ENCODE data around the gene FIGLA. TPM values are rescaled to one million over a fixed set of nuclear protein-coding genes. Genes with fewer than 3 reads are reported as not detected.

Gene FIGLA
- total RNA-seq, 1 experiment from 2014 or later, result not detected

DNA sequence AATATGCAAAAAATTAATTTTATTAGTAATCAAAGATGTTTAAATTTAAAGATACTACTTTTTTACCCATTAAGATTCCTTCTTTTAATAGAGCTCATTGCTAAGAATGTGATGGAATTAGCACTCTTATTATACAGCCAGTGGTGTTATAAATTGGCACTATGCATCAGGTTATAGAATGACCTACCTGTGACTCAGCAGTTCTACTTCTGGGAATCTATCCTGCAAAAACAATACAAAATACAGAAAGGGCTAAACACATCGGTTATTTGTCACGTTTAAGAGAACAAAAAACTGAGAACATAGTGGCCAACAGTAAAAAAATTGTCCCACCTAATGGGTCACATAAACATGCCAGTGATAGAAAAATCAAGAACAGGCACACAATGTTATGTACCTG is 13.0 kb downstream of the FIGLA start:
- POLR2A ChIA-PET (ENCODE audit: unreplicated experiment), result no interaction called here
- Histone ChIP-seq H3K9me2 (ENCODE audit: insufficient read depth) (no peaks in the 10 kb centered on the region), H2AFZ (no peak overlapping the region), H3K4me1 (replicated peaks; ENCODE audit: insufficient read depth) (peaks cover 7% of the 10 kb centered on the region), H3K27me3 (ENCODE audit: insufficient read depth, low read depth) (0 out of 2 replicates have a peak, but pooled peaks cover 5% of the 10 kb centered on the region), H3K4me2 (no peak overlapping the region), H3K27ac (no peak overlapping the region), H3K36me3 (ENCODE audit: low read depth) (no peaks in the 10 kb centered on the region), H4K20me1 (ENCODE audit: insufficient read depth) (no peaks in the 10 kb centered on the region; the same call in 1 of the 2 replicates), H3K4me3 (no peak overlapping the region), H3K79me2 (ENCODE audit: low read depth) (no peaks in the 10 kb centered on the region), H3K9me3 (ENCODE audit: insufficient read depth, low read depth) (no peaks in the 10 kb centered on the region), H3F3A (ENCODE audit: insufficient read depth, low read depth) (no peaks in the 10 kb centered on the region)
- BruUV-seq (replicated peaks), result no TSS peak
- TF ChIP-seq, protein P1, sequence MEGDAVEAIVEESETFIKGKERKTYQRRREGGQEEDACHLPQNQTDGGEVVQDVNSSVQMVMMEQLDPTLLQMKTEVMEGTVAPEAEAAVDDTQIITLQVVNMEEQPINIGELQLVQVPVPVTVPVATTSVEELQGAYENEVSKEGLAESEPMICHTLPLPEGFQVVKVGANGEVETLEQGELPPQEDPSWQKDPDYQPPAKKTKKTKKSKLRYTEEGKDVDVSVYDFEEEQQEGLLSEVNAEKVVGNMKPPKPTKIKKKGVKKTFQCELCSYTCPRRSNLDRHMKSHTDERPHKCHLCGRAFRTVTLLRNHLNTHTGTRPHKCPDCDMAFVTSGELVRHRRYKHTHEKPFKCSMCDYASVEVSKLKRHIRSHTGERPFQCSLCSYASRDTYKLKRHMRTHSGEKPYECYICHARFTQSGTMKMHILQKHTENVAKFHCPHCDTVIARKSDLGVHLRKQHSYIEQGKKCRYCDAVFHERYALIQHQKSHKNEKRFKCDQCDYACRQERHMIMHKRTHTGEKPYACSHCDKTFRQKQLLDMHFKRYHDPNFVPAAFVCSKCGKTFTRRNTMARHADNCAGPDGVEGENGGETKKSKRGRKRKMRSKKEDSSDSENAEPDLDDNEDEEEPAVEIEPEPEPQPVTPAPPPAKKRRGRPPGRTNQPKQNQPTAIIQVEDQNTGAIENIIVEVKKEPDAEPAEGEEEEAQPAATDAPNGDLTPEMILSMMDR (conservative IDR thresholded peaks at IDR 0.05), result no peak
- TF ChIP-seq EZH2 (IDR thresholded peaks at IDR 0.05; ENCODE audit: low read depth), result no peak
- intact Hi-C loops (cut with micrococcal nuclease; ENCODE audit: unreplicated experiment), result no loop called here
- no peak for DNase-seq
- CTCF ChIA-PET, result no interaction called here

DNA sequence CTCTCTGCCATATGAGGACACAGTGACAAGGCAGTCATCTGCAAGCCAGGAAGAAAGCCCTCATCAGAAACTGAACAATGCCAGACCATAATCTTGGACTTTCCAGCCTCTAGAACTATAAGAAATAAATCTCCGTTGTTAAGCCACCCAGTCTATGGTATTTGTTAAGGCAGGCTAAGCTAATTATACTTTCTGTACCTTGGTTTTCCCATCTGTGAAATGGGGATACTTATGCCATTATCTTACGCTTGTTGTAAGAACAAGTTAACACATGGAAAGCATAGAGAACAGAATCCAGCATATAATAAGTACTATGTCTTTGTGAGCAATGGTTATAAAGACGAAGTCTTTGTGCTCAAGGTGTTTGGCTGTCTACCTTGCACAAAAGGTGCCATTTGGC is 14.2 kb downstream of the FIGLA start:
- Histone ChIP-seq H3K27ac (no peak overlapping the region), H3K79me2 (ENCODE audit: low read depth) (no peaks in the 10 kb centered on the region), H3K9me3 (ENCODE audit: insufficient read depth, low read depth) (no peaks in the 10 kb centered on the region), H3K4me3 (no peak overlapping the region), H4K20me1 (ENCODE audit: insufficient read depth) (no peaks in the 10 kb centered on the region), H3F3A (ENCODE audit: insufficient read depth, low read depth) (no peaks in the 10 kb centered on the region), H3K4me1 (replicated peaks; ENCODE audit: insufficient read depth) (peaks cover 7% of the 10 kb centered on the region), H3K4me2 (no peak overlapping the region), H3K9me2 (ENCODE audit: insufficient read depth) (no peaks in the 10 kb centered on the region), H3K36me3 (ENCODE audit: low read depth) (no peaks in the 10 kb centered on the region), H3K27me3 (ENCODE audit: insufficient read depth, low read depth) (0 out of 2 replicates have a peak, but pooled peaks cover 8% of the 10 kb centered on the region), H2AFZ (no peak overlapping the region)
- ChIA-PET POLR2A (ENCODE audit: unreplicated experiment) (no interaction called here), CTCF (no interaction called here)
- intact Hi-C loops (cut with micrococcal nuclease; ENCODE audit: unreplicated experiment), result no loop called here
- no TSS peak for BruUV-seq (replicated peaks)
- TF ChIP-seq, protein P1 (conservative IDR thresholded peaks at IDR 0.05), result no peak
- no peak for TF ChIP-seq EZH2 (IDR thresholded peaks at IDR 0.05; ENCODE audit: low read depth)
- no peak for DNase-seq

DNA sequence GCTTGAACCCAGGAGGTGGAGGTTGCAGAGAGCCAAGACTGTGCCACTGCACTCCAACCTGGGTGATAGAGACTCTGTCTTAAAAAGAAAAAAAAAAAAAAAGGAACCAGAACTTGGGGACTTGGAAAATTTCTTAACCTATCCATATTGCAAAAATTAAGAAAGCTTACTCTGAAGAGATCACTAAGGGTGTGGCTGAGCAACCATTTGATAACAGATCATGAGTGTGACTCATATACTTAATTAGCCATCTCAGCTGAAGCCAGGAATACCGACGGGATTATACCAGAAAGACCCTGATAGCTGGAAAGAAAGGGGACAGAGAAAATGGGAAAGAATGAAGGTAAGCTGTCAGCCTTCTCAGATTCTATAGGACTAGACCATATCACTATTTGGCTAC is 15.3 kb downstream of the FIGLA start:
- H3K36me3 ChIP-seq (ENCODE audit: low read depth), result no peaks in the 10 kb centered on the region
- H3K9me3 ChIP-seq (ENCODE audit: insufficient read depth, low read depth), result no peaks in the 10 kb centered on the region
- no peaks in the 10 kb centered on the region for H3K79me2 ChIP-seq (ENCODE audit: low read depth)
- intact Hi-C loops (cut with micrococcal nuclease; ENCODE audit: unreplicated experiment), result no loop called here
- TF ChIP-seq, protein P1 (conservative IDR thresholded peaks at IDR 0.05), result no peak
- TF ChIP-seq EZH2 (IDR thresholded peaks at IDR 0.05; ENCODE audit: low read depth), result no peak
- no peak for DNase-seq
- peaks cover 7% of the 10 kb centered on the region for H3K4me1 ChIP-seq (replicated peaks; ENCODE audit: insufficient read depth)
- H3K9me2 ChIP-seq (ENCODE audit: insufficient read depth), result no peaks in the 10 kb centered on the region
- peaks cover 9% of the 10 kb centered on the region; the same call in 1 of the 2 replicates for H3K27me3 ChIP-seq (ENCODE audit: insufficient read depth, low read depth)
- no peaks in the 10 kb centered on the region for H4K20me1 ChIP-seq (ENCODE audit: insufficient read depth)
- ChIA-PET POLR2A (ENCODE audit: unreplicated experiment) (interaction anchor here (0.6 kb wide), 1 partner anchor 14 kb away, joined by 11 read pairs; no protein-coding TSS in a partner anchor), CTCF (interaction anchor here (0.7 kb wide), 1 partner anchor 413 kb away, joined by 6 read pairs; no protein-coding TSS in a partner anchor)
- no peak overlapping the region for H3K4me2 ChIP-seq
- no peak overlapping the region for H2AFZ ChIP-seq
- no peaks in the 10 kb centered on the region for H3F3A ChIP-seq (ENCODE audit: insufficient read depth, low read depth)
- no peak overlapping the region for H3K27ac ChIP-seq
- no TSS peak for BruUV-seq (replicated peaks)
- no peak overlapping the region for H3K4me3 ChIP-seq
